K562 (cell line): ENCODE data around the gene CNTN4. TPM values are rescaled to one million over a fixed set of nuclear protein-coding genes. Genes with fewer than 3 reads are reported as not detected.

ENCODE experiments used
- BCL6 ChIP-seq: fragments of 250-450 bp; sonication (Bioruptor Pico); IDR thresholded peaks from 2 replicates; pipeline ENCODE4 v1.4.0; 2020
- BHLHE40 ChIP-seq: IDR thresholded peaks from 2 replicates; pipeline ENCODE4 v1.6.1; 2011; ENCODE audit warnings: low read length, improper control_type of control experiment
- CBX5 ChIP-seq: IDR thresholded peaks from 2 replicates; pipeline ENCODE4 v1.6.1; 2014; ENCODE audit warnings: low read depth, borderline replicate concordance
- CBX8 ChIP-seq: fragments of 200-600 bp; sonication (generic); IDR thresholded peaks from 2 replicates; pipeline ENCODE4 v1.6.1; 2012; ENCODE audit warnings: borderline replicate concordance, mixed run types, low read depth, mild to moderate bottlenecking, moderate library complexity, mixed read lengths, low read length, control low read depth, inconsistent platforms; ENCODE audit not compliant: poor library complexity, severe bottlenecking; ENCODE audit errors: extremely low read depth
- HNRNPK ChIP-seq: fragments of 200-400 bp; formaldehyde crosslinking; IDR thresholded peaks from one replicate; pipeline ENCODE4 v1.6.1; 2018; ENCODE audit warnings: mild to moderate bottlenecking, low read depth, low read length; ENCODE audit not compliant: poor library complexity, severe bottlenecking
- JUN ChIP-seq, 2 experiments: sonication (generic) in 1 of 2; formaldehyde crosslinking in 1 of 2; IDR thresholded peaks; 2 replicates each; pipeline versions ENCODE4 v1.6.1 to v1.8.0; 2012 to 2022; ENCODE audit warnings: borderline replicate concordance in 2 of 2, mild to moderate bottlenecking in 2 of 2, improper control_type of control experiment in 1 of 2, low read depth in 1 of 2, low read length in 1 of 2, missing genetic modification reagents in 1 of 2
- MYNN ChIP-seq, 2 experiments: sonication (generic); formaldehyde crosslinking in 1 of 2; IDR thresholded peaks; 2 replicates each; pipeline versions ENCODE4 v1.5.0 to v1.6.1; 2016 to 2020; ENCODE audit warnings: antibody characterized with exemption in 1 of 2, missing genetic modification reagents in 1 of 2
- PCBP2 ChIP-seq: fragments of 200-400 bp; formaldehyde crosslinking; IDR thresholded peaks from 2 replicates; pipeline ENCODE4 v1.6.1; 2018; ENCODE audit warnings: low read length, low read depth, mild to moderate bottlenecking, moderate library complexity; ENCODE audit not compliant: poor library complexity, severe bottlenecking
- RAD21 ChIP-seq, 2 experiments: fragments of 250-450 bp in 1 of 2; fragments of 450-650 bp in 1 of 2; sonication (Bioruptor Pico) in 1 of 2; formaldehyde crosslinking in 1 of 2; IDR thresholded peaks in 1 of 2; conservative IDR thresholded peaks in 1 of 2; 2 replicates each; pipeline versions ENCODE4 v1.4.0 to v1.8.0; 2020 to 2022; ENCODE audit warnings: mild to moderate bottlenecking in 2 of 2, moderate library complexity in 1 of 2
- REST ChIP-seq, 2 experiments: fragments of 450-650 bp; formaldehyde crosslinking in 1 of 2; IDR thresholded peaks; 2 replicates each; pipeline versions ENCODE4 v1.4.0 to v1.6.1; 2014 to 2020; ENCODE audit warnings: mild to moderate bottlenecking in 2 of 2, borderline replicate concordance in 1 of 2, low read depth in 1 of 2
- RFX5 ChIP-seq: IDR thresholded peaks from 2 replicates; pipeline ENCODE4 v1.6.1; 2011; ENCODE audit warnings: low read depth, mild to moderate bottlenecking, improper control_type of control experiment, low read length
- SMC3 ChIP-seq: conservative IDR thresholded peaks from 2 replicates; pipeline ENCODE4 v1.6.1; 2011; ENCODE audit warnings: low read depth, low read length, improper control_type of control experiment; ENCODE audit not compliant: insufficient read depth
- THAP7 ChIP-seq: fragments of 250-450 bp; sonication (Bioruptor Pico); IDR thresholded peaks from 2 replicates; pipeline ENCODE4 v1.5.0; 2021
- ZNF165 ChIP-seq: fragments of 250-450 bp; sonication (Bioruptor Pico); IDR thresholded peaks from 2 replicates; pipeline ENCODE4 v1.4.0; 2020; ENCODE audit warnings: borderline replicate concordance
- ZNF239 ChIP-seq: fragments of 250-450 bp; sonication (Bioruptor Pico); IDR thresholded peaks from 2 replicates; pipeline ENCODE4 v1.4.0; 2020; ENCODE audit warnings: mild to moderate bottlenecking
- ZNF324 ChIP-seq: fragments of 250-450 bp; sonication (Bioruptor Pico); IDR thresholded peaks from 2 replicates; pipeline ENCODE4 v1.4.0; 2020; ENCODE audit warnings: mild to moderate bottlenecking
- polyA plus RNA-seq, 8 experiments: library from polyadenylated mRNA; depleted of rRNA in 4 of 8; stranded (reverse) in 5 of 8; unstranded in 3 of 8; fragments of >200 nt; fragmentation: Nextera tagmentation in 2 of 8; fragmentation: Illumina TruSeq in 1 of 8; extraction: Ambion mirVana in 2 of 8; extraction: Trizol in 1 of 8; gene quantifications; 2 replicates each; pipeline versions ENCODE4 v1.2.1 to v1.2.3, GENCODE V29; 2011 to 2014; ENCODE audit warnings: inconsistent platforms in 1 of 8, missing spikeins in 1 of 8
- total RNA-seq, 7 experiments: library from RNA; depleted of rRNA in 6 of 7; stranded (reverse); fragments of >200 nt in 6 of 7; fragmentation: Illumina TruSeq in 2 of 7; extraction: Trizol in 2 of 7; gene quantifications; 2 replicates each; pipeline versions ENCODE4 v1.2.1 to v1.2.3, GENCODE V29; 2011 to 2021; ENCODE audit warnings: low replicate concordance in 1 of 7

The CNTN4 gene
- total and polyA plus RNA-seq, 9 of the 15 experiments (the other 6 are each of a cell fraction or from before 2014, with no cell fraction given): not detected

- TF ChIP-seq HNRNPK (no peak), REST (IDR thresholded peaks at IDR 0.05; ENCODE audit: borderline replicate concordance) (peak; percentile 10; the same call in 1 of the 2 replicates), REST (CRISPR knock-in tag; IDR thresholded peaks at IDR 0.05; ENCODE audit: low read depth) (no peak), ZNF239 (CRISPR knock-in tag) (no peak), CBX8 (no peak), JUN (IDR thresholded peaks at IDR 0.05; ENCODE audit: borderline replicate concordance, low read depth, low read length) (no peak), JUN (CRISPR knock-in tag; IDR thresholded peaks at IDR 0.05; ENCODE audit: borderline replicate concordance) (no peak), BCL6 (CRISPR knock-in tag) (no peak), RAD21 (CRISPR knock-in tag; conservative IDR thresholded peaks at IDR 0.05 in 1 of 2, IDR thresholded peaks at IDR 0.05 in 1 of 2) (peak; percentile 11 to 57; a peak in 3 of 4 replicates), ZNF324 (CRISPR knock-in tag) (no peak), ZNF165 (CRISPR knock-in tag) (no peak), RFX5 (no peak), MYNN (IDR thresholded peaks at IDR 0.05) (no peak), MYNN (CRISPR knock-in tag; IDR thresholded peaks at IDR 0.05) (no peak), BHLHE40 (no peak), CBX5 (no peak), PCBP2 (no peak), SMC3 (peak; percentile 56), THAP7 (CRISPR knock-in tag) (no peak)
Measured at GRCh38 chr3:2156244-2156847, 57.7 kb downstream of the CNTN4 start (continued).
